ENCODE data around the gene PSMA4.
A peak's percentile ranks its signal among the peaks of the same experiment; 100 is the strongest.

Gene PSMA4

DNA sequence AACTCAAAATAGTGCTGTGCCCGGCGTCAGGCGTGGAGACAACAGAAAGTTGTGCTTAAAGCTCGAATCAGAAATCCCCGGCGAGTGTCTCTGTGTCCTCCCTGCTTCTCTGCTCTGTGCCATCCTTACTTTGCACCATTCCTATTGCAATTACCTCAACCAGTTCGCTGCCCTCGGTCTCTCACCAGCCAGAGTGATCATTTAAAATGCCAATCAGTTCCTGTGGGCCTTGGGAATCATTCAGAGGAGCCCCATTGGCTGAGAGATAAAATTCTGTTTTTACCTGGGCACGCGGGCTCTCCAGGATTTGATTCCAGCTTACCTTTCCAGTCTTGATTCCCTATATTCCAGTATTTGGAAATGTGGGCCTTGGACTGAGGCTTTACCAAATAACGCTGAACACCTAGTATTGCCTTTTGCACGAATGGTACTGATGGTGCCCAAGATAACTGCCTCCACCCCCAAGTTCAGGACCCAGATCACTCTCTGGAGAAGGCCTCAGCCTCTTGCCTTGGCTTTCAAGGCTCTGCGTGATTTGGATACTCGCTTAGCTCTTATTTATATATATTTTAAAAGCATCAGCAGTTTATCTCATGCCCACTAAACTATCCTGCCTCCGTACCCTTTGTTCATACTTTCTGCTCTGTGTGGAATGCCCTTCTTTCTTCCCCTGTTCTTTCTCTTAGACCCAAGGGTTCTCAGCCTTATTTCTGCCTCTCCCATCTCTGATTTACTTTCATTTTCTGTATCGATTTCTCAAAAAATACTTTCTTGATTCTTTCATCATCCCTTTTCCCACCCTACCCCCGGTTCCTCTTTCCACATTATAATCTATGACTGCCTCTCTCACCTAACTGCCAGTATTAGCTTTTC is 863 bp downstream of the PSMA4 start:
- TF ChIP-seq GATA2 (IDR thresholded peaks at IDR 0.05; ENCODE audit: low read depth, low read length): peak; percentile 70
- TF ChIP-seq GATA3 (IDR thresholded peaks at IDR 0.05; ENCODE audit: low read depth, low read length): no peak

GRCh38 chr15:78541744-78542034 is 1.4 kb downstream of the PSMA4 start:
- TF ChIP-seq GATA2 (IDR thresholded peaks at IDR 0.05; ENCODE audit: low read depth, low read length) (no peak), GATA3 (IDR thresholded peaks at IDR 0.05; ENCODE audit: low read depth, low read length) (no peak)

- TF ChIP-seq GATA2 (IDR thresholded peaks at IDR 0.05; ENCODE audit: low read depth, low read length) (no peak), GATA3 (IDR thresholded peaks at IDR 0.05; ENCODE audit: low read depth, low read length) (no peak)
These were observed 2.4 kb downstream of the PSMA4 start for GRCh38 chr15:78542647-78543046.

DNA sequence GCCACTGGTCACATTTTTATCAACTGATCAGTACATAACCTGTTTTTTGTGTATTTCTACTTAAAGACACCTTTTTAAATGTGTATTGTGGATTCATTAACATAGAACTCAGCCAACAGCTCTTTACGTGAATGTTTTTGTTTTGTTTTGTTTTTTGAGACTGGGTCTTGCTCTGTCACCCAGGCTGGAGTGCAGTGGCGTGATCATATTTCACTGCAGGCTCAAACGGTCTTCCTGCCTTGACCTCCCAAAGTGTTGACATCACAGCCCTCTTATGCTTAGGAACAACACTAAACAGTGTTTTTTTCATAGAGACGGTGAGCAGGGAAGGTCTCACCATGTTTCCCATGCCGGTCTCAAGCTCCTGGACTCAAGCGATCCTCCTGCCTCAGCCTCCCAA is 9.9 kb downstream of the PSMA4 start:
- no peak for TF ChIP-seq GATA3 (IDR thresholded peaks at IDR 0.05; ENCODE audit: low read depth, low read length)
- no peak for TF ChIP-seq GATA2 (IDR thresholded peaks at IDR 0.05; ENCODE audit: low read depth, low read length)

DNA sequence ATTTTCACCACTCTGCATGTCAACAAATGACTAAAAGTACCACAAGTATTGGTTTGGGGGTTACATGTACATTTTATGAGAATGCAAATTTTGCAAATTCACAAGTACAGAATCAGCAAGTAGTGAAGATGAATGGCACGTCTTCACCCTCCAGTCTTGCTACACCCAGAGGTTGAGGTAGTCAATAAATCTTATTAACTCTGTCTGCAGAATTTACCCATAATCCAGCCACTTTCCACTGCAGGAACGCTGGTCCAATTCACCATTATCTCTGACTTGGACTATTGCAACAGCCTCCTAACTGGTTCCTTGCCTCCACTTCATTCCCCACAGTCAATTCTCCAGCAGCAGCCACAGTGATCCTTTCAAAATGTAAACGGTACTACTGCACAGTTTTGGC is 10.6 kb downstream of the PSMA4 start:
- TF ChIP-seq GATA3 (IDR thresholded peaks at IDR 0.05; ENCODE audit: low read depth, low read length): no peak
- no peak for TF ChIP-seq GATA2 (IDR thresholded peaks at IDR 0.05; ENCODE audit: low read depth, low read length)

DNA sequence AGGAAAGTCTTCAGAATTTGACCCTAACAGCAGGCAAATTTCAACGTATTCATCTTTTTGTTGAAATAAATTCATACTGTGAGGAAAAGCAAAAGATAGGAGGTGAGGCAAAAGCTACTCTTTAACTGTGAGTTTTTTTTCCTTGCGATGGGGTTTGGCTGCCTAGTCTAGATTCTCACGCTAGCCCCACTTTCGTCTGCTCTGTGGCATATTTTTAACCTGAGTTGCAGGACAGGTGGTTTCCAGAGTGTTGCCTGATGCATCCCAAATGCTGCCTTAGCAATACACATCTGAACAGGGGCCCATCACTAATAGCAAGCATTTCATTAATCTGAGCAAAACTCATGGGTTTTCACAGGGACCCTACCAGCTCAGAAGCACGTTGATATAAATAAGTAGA is 11.7 kb downstream of the PSMA4 start:
- TF ChIP-seq GATA2 (IDR thresholded peaks at IDR 0.05; ENCODE audit: low read depth, low read length): no peak
- TF ChIP-seq GATA3 (IDR thresholded peaks at IDR 0.05; ENCODE audit: low read depth, low read length): no peak

- TF ChIP-seq GATA3 (IDR thresholded peaks at IDR 0.05; ENCODE audit: low read depth, low read length) (no peak), GATA2 (IDR thresholded peaks at IDR 0.05; ENCODE audit: low read depth, low read length) (no peak)
These were observed 12.4 kb downstream of the PSMA4 start for GRCh38 chr15:78552597-78552996.

DNA sequence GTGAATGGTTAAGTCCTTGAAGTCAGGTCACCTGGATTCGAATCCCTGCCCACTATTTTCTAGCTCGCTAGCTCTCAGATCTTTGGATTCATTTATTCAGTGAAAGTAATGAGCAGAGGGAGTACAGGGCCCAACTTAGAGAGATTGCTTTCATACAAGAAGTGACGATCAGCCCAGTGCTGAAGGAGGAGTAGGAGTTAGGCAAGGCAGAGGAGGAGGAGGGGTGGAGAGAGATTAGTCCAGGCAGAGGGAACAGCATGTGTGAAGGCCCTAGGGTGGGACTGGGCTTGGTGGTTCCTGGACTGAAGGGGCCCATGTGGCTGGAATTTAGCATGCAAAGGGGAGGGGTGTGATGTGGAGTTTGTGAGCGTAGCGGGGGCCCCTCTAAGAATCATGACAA is 21.2 kb downstream of the PSMA4 start:
- no peak for TF ChIP-seq GATA3 (IDR thresholded peaks at IDR 0.05; ENCODE audit: low read depth, low read length)
- no peak for TF ChIP-seq GATA2 (IDR thresholded peaks at IDR 0.05; ENCODE audit: low read depth, low read length)

DNA sequence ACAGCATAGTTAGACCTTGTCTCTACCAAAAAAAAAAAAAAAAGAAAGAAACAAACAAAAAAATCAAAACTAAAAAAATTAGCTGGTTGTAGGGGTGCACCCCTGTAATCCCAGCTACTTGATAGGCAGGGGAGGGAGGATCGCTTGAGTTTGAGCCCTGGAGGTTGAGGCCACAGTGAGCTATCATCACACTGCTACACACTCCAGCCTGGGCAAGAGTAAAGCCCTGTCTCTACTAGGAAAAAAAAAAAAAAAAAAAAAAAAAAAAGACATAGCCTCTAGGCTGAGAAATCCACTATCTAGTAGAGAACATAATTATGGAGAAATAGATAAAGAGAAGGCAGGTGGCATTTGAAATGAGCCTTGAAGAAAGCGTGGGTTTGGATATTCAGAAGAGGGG is 22.8 kb downstream of the PSMA4 start:
- TF ChIP-seq GATA3 (IDR thresholded peaks at IDR 0.05; ENCODE audit: low read depth, low read length): no peak
- TF ChIP-seq GATA2 (IDR thresholded peaks at IDR 0.05; ENCODE audit: low read depth, low read length): no peak

DNA sequence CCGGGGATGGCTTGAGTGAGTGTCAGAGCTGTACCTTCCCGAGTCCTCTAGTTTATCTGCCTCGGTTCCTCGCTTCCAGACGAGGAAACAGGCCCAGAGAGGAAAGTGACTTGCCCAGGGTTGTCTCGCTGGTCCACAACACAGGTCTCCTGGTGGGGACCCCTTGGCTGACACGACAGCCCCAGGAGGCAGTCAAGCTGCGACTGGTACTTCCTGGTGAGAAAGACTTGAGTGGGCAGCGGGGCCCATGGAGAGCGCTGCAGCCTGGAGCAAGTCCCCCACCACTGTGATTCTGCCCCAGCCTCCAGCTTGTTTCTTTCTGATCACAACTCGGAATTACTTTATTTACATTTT is 24.5 kb downstream of the PSMA4 start:
- no peak for TF ChIP-seq GATA2 (IDR thresholded peaks at IDR 0.05; ENCODE audit: low read depth, low read length)
- no peak for TF ChIP-seq GATA3 (IDR thresholded peaks at IDR 0.05; ENCODE audit: low read depth, low read length)

- no peak for TF ChIP-seq GATA2 (IDR thresholded peaks at IDR 0.05; ENCODE audit: low read depth, low read length)
- TF ChIP-seq GATA3 (IDR thresholded peaks at IDR 0.05; ENCODE audit: low read depth, low read length): no peak
These were observed 25.1 kb downstream of the PSMA4 start, which contains the start of gene CHRNA5 for GRCh38 chr15:78565097-78565950. TSS of gene CHRNA5 (plus strand) at chr15:78565520. CDS start at chr15:78565720, 200 bp downstream.

GRCh38 chr15:78565951-78566774 is 25.9 kb downstream of the PSMA4 start:
- TF ChIP-seq GATA2 (IDR thresholded peaks at IDR 0.05; ENCODE audit: low read depth, low read length) (no peak), GATA3 (IDR thresholded peaks at IDR 0.05; ENCODE audit: low read depth, low read length) (no peak)

DNA sequence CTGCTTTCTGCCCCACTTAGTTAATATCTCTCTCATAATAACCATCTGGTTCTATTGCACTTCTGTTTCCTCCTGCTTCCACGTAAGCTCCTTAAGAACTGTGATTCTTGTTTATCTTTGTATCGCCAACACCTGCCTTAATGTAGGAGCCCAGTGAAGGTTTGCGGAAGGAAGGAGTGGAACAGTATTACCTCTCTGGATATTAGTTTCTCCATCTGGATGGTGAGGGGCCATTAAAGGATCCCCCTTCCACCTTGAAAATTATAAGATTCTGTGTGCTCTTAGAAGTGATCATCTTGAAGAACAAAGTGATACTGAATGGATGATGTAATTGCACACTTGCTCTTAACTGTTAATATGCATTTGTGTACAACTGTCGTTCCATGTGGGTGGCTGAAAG is 27.3 kb downstream of the PSMA4 start:
- TF ChIP-seq GATA2 (IDR thresholded peaks at IDR 0.05; ENCODE audit: low read depth, low read length) (no peak), GATA3 (IDR thresholded peaks at IDR 0.05; ENCODE audit: low read depth, low read length) (no peak)

DNA sequence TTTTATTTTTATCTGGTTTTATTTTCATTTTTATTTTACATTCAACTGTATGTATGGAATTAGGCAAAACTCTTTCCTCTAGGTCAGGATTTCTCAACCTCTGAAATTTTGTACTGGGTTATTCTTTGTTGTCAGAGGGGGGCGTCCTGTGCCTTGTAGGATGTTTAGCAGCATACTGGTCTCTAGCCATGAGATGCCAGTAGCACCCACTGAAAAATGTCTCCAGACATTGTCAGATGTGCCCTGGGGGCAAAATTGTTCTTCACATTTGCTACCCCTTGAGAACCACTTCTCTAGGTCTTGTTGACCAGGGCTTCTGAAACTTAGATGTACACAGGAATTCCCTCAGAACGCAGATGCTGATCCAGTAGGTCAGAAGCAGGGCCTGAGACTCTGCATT is 30.5 kb downstream of the PSMA4 start:
- no peak for TF ChIP-seq GATA2 (IDR thresholded peaks at IDR 0.05; ENCODE audit: low read depth, low read length)
